Bronchial epithelial cell (primary cell): Measurements from ENCODE around the gene RALY. TPM values are rescaled to one million over a fixed set of nuclear protein-coding genes. Genes with fewer than 3 reads are reported as not detected.

Experiments used
- DNase-seq: peaks from one replicate; pipeline ENCODE4 v3.0.0-alpha.2; 2010; ENCODE audit warnings: low read depth
- FAIRE-seq: peaks from 2 replicates; lab custom pipeline; 2011; peaks lifted over from hg19 to GRCh38; lab: Jason Lieb, UNC
- H3K27me3 ChIP-seq: 2 replicates; pipeline ENCODE4 v1.5.1; 2011; ENCODE audit warnings: low read length; ENCODE audit not compliant: control insufficient read depth, insufficient read depth
- H3K36me3 ChIP-seq: 2 replicates; pipeline ENCODE4 v1.5.1; 2011; ENCODE audit warnings: low read length; ENCODE audit not compliant: control insufficient read depth, insufficient read depth
- H3K4me3 ChIP-seq: 2 replicates; pipeline ENCODE4 v1.5.1; 2011; ENCODE audit warnings: mild to moderate bottlenecking, low read depth, low read length, control low read depth
- CTCF ChIP-seq: IDR thresholded peaks from 2 replicates; pipeline ENCODE4 v1.5.1; 2011; ENCODE audit warnings: mild to moderate bottlenecking, moderate library complexity, low read length, control low read depth, inconsistent platforms; ENCODE audit not compliant: insufficient read depth, severe bottlenecking
- total RNA-seq: library from RNA; depleted of rRNA; stranded (reverse); fragments of >200 nt; gene quantifications from 2 replicates; pipeline ENCODE4 v1.2.1, GENCODE V29; 2014

RALY gene
- total RNA-seq, 1 donor from 2014 or later = 75.0 TPM

GRCh38 chr20:34088305-34089174 lies 94.8 kb downstream of the RALY start:
- TF ChIP-seq CTCF = no peak

GRCh38 chr20:34089175-34089479 lies 95.4 kb downstream of the RALY start:
- H3K4me3 ChIP-seq = no peak overlapping the region
- FAIRE-seq (no peak), DNase-seq (no peak)
- no peaks in the 10 kb centered on the region for H3K27me3 ChIP-seq
- H3K36me3 ChIP-seq = peaks cover 27% of the 10 kb centered on the region
- TF ChIP-seq CTCF = no peak

More at GRCh38 chr20:34088305-34089174, 94.8 kb downstream of the RALY start:
- DNase-seq (no peak), FAIRE-seq (no peak)
- Histone ChIP-seq H3K4me3 (no peak overlapping the region), H3K27me3 (no peaks in the 10 kb centered on the region), H3K36me3 (peaks cover 25% of the 10 kb centered on the region)

DNA sequence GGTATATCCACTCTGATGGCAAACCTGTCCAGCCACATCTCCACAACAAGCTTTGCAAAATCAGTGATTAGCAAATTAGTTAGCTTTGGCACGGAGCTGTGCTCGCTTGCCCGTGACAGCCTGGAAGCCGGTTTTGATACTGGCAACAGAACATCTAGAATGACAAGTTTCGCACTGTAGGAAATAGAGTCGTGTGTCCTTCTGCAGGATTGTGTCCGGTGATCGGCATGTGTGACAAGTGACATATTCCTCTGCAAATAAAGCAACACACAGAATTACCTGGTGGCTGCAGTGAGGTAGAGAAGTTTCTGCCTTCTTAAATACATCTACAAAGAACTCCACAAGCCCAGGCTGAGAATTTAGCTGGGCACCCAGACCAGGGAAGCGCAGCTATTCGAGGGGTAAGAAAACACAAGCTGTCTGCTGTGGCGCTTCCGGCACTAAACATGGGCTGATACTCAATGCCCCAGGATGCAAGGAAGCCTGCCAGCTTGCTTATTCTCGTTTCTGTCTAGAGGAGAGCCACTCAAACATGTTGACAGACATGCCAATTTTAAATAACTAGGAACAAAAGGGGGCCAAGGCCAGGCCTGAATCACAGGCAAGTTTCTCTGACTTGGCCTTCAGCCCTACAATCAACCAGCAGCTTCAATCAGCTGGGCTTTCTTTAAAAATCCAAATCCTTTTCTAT lies 96.1 kb downstream of the RALY start:
- FAIRE-seq (no peak), DNase-seq (no peak)
- Histone ChIP-seq H3K4me3 (no peak overlapping the region), H3K36me3 (peaks cover 29% of the 10 kb centered on the region), H3K27me3 (no peaks in the 10 kb centered on the region)
- no peak for TF ChIP-seq CTCF

DNA sequence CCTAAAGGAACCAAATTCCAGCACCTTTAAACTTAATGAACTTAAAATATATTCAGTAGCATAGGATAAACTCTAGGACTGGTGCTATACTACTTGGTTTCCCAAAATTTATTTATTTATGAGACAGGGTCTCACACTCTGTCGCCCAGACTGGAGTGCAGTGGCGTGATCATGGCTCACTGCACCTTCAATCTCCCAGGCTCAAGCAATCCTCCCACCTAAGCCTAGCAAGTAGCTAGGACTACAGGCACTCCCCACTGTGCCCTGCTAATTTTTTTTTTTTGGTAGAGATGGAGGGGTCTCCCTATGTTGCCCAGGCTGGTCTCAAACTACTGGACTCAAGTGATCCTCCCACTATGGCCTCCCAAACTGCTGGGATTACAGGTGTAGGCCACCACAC lies 96.9 kb downstream of the RALY start:
- no peak for DNase-seq
- FAIRE-seq = no peak
- no peaks in the 10 kb centered on the region for H3K27me3 ChIP-seq
- H3K36me3 ChIP-seq = peaks cover 32% of the 10 kb centered on the region
- no peak for TF ChIP-seq CTCF
- no peak overlapping the region for H3K4me3 ChIP-seq

DNA sequence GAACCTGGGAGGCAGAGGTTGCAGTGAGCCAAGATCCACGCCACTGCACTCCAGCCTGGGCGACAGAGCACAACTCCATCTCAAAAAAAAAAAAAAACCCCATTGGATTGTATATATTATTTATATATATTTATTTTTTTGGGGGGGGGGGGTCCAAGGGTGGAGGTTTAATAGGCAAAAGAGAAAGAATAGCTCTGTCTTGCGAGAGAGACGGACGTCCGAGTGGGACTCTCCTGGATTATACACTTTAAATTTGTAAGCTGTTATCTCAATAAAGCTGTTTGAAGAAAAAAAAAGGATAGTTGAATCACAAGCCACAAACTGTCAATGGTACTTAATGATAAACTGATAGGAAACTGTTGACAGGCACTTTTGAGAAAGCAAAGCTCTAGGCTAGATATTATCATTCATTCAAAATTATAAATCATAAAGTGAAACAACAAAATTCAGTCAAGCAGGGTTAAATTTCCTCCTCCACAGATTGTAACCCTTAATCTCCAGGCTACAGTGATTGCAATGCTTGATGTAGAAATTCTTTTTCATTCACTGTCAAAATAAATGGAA lies 98.0 kb downstream of the RALY start:
- Histone ChIP-seq H3K36me3 (peaks cover 38% of the 10 kb centered on the region), H3K4me3 (no peak overlapping the region), H3K27me3 (no peaks in the 10 kb centered on the region)
- no peak for TF ChIP-seq CTCF
- DNase-seq = no peak
- no peak for FAIRE-seq
